CD4-positive, alpha-beta T cell treated with Interleukin-15 for 1 hour (primary cell): ENCODE measurements around the gene COPE.
A peak's percentile ranks its signal among the peaks of the same experiment; 100 is the strongest.

Experiments used
- DNase-seq: peaks from one replicate; pipeline ENCODE4 v3.0.0-alpha.2; 2020

COPE gene

GRCh38 chr19:18889949-18890745 lies 29.0 kb downstream of the COPE start:
- no peak for DNase-seq

DNA sequence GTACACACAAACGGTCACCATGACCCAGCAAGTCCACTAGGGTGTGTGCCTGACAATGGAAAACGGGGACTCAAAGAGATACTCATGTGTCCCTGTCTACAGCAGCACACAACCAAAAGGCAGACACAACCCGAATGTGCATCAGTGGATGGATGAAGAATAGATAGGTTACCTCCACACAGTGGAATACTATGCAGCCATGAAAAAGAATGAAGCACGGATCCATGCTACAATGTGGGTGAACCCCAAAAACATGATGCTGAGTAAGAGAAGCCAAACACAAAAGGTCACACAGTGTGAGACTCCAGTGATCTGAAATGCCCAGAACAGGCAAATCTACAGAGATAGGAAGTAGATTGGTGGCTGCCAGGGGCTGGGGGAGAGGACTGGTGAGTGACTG lies 32.2 kb downstream of the COPE start:
- no peak for DNase-seq

DNA sequence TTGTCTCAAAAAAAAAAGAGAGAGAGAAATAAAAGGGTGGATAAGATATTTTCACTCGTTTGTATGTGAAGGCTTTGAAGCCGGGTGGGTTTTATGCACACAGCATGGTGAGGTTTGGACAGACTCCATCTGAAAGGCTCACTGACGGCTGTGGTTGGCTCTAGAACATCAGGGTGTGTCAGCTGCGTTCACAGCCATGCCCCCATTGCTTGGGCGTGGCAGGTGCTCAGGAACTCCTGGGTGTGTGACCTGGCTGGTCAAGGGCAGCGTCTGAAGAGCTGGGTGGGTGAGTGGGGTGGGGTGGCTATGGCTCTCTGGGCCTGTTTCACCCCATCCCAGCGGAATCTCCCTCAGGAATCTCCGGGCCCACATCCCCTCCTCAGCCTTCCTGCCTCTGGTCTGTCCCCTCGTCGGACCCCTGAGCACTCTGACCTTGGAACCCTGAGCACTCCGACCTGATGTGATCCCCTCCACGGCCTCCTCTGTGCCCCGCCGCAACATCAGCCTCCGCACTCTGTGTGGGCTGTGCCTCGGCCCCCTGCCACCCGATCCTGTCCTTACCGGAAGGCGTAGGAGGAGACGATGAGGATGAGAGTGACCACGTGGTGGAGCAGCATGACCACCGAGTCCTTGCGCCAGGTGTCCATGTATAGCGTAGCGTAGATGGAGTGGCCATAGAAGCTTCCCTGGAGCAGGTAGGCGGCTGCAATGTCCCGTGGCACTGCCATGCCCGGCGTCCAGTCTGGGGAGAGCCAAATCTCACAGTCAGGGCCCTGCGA lies 35.5 kb downstream of the COPE start:
- no peak for DNase-seq

GRCh38 chr19:18881491-18881890 lies 37.7 kb downstream of the COPE start:
- DNase-seq, result no peak

DNA sequence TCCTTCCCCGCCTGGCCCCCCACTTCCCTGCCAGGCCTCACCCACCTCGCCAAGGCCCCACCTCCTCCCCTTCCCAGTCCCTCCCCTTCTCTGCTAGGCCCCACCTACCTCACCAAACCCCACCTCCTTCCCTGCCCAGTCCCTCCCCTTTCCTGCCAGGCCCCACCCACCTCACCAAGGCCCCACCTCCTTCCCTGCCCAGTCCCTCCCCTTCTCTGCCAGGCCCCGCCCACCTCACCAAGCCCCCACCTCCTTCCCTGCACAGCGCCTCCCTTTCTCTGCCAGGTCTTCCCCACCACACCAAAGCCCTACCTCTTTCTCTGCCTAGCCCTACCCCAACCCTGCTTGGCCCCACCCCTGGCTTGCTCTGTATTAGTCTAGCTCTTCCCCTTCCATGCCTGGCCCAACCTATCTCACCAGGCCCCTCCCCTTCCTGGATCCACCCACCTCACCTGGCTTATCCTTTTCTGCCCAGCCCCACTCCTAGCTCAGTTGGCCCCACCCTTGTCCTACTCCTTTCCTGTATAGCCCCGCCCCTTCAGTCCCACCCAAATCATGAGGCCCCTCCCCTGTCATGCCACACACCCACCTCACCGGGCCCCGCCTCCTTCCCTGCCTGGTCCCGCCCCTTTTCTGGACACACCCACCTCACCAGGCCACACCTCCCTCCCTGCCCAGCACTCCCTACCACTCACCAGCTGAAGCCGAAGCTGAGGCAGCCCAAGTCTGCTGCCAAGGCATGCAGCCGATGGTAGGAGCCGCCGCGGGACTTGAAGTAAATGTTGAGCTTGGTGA lies 39.4 kb downstream of the COPE start:
- peak; percentile 31 for DNase-seq

DNA sequence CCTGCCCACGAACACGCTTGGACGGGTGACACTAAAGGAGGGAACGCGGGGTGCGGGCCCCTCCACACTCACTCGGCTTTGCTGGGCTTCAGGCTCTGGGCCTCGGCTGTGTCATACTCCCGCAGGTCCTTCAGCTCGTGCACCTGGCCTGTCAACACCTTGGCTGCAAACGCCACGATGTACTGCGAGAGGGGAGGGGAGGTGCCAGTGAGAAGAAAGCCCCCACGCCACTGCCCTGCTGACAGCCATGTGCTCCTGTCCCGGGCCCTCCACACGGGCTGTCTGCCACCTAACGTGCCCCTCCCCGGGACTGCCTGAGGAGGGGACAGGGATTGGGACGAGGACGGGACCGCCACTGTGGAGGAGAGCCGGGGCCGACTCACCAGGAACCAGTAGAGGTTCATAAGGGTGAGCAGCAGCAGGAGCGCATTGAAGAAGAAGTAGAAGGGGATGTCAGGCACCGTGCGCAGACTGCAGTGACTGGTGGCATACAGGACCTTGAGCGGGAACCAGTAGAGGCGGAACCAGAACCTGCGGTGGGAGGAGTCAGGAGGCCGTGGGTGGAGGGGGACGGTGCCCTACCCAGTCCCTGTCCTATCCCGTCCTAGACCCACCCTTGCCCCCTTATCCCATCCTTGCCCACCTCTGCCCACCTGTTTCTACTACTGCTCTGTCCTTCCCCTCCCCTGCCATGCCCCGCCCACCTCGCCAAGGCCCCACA lies 40.2 kb downstream of the COPE start:
- DNase-seq, result no peak

- DNase-seq, result no peak
Observed at GRCh38 chr19:18878058-18878797, 41.0 kb downstream of the COPE start.

DNA sequence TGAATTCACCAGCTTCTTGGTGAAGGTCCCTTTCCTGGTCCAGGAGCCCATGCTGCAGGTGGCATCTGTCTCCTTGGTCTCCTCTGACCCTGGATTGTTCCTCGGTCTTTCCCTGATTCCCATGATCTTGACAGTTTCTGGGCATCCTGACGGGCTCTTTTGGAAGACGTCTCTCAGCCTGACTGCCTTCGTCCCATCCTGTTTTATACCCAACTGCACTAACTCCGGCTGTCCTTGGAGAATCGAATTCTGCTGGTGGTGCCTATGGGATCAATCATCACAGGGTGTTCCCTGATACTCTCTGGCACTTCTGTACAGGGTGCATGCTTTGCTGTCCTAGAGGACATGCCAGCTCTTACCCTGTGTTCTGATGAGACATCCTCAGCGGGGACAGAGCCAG lies 42.3 kb downstream of the COPE start:
- no peak for DNase-seq

- DNase-seq, result no peak
Observed at GRCh38 chr19:18875726-18876125, 43.5 kb downstream of the COPE start.

DNA sequence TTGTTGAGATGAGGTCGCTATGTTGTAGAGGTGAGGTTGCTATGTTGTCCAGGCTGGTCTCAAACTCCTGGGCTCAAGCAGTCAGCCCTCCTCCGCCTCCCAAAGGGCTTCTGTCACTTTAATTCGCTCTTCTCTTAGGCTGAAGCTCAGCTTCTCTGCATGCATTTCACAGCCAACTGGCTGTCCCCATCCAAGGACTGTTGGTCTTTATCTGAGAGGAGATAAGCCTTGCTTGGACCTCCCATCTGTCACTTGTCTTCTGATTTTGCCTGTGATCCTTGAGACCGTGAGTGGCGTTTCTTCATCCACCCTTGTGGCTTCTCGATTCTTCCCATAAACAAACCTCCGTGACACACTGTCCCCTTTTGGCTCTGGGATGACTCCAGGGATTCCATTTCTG lies 47.6 kb downstream of the COPE start:
- no peak for DNase-seq

DNA sequence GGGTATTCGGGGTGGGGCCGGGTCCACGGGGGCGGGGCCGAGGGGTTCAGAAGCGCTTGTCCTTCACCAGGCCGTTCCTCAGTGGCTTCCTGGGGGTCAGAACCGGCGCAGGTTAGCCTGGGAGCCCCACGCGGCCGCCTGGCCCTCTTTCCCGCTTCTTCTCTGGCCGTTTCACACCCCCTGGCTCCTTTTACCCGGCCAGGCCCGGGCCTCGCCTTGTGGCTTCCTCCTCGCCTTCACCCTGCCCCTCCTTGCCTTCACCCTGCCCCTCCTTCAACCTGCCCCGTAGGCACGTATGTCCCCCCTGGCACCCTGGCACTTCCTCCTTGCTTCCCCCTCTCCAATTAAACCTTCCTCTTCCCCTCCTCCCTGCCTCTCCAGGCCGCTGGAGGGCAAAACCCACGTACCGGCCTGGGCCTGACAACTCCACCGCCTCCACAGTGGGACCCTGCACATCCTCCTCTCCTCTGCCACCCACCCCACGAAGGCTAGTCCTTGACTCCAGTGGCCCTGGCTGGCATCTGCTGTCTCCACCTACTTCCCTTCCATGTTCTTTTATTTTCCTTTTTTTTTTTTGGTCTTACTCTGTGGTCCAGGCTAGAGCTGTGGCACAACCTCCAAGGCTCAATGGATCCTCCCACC lies 48.5 kb downstream of the COPE start:
- DNase-seq, result no peak

DNA sequence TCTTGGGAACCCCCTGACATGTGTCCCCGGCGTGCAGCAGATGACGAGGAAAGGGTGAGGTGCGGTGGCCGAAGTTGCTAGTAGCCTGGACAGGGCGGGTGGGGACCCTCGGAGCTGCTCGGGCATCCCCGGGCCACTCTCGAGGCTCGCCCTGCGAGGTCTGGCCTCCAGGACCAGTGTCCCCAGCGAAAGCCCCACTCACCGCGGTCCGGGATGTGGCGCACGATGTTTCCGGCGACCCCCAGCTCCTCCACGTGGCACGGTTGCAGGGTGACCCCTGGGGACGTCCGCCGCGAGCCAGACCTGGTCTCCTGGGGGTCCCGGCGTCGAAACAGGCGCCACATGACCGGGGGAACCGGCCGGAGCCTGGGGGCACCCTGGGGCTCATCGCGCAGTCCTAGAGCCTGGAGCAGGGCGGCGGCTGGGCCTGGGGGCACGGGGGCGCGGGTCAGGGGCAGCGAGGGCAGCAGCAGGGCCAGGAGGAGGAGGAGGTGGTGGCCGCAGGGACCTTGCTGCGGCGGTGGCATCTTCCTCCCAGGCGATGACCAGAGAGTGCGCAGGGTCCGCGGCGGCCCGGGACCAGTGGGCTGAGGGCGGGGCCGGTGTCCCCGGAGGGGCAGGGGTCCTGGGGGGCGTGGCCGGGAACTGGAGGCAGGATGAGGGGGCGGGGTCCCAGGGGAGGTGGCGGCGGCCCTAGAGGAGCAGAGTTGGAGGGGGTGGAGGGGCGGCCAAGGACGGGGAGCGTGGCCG lies 49.2 kb downstream of the COPE start:
- no peak for DNase-seq

DNA sequence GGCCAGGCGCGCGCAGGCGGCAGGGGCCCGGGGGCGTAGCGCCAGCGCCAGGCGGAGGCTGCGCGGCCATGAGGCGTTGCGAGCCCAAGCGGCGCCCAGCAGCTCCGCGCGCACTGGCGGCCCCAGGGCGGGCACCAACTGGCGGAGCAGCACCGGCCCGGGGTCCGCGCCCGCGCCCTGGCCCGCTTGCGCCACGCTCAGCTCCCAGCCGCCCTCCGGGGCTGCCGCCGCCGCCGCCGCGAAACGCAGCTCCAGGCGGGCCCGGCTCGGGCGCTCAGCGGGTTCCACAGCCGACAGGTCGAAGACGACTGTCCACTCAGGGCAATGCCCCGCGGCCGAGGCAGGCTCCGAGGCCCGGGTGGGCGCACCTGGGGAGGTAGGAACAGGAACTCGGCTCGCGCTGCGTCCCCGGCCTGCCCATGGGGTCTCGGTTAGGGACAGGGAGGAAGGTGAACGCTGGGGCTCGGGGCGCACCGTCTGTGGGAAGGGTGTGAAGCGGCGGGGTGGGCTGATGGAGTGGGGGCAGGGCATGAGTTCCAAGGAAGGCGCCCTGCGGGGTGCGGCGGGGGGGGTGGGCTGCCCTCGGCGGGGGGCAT lies 50.1 kb downstream of the COPE start:
- DNase-seq, result no peak

GRCh38 chr19:18868380-18869022 lies 50.7 kb downstream of the COPE start:
- no peak for DNase-seq

- DNase-seq, result no peak
Observed at GRCh38 chr19:18867751-18868150, 51.4 kb downstream of the COPE start.

DNA sequence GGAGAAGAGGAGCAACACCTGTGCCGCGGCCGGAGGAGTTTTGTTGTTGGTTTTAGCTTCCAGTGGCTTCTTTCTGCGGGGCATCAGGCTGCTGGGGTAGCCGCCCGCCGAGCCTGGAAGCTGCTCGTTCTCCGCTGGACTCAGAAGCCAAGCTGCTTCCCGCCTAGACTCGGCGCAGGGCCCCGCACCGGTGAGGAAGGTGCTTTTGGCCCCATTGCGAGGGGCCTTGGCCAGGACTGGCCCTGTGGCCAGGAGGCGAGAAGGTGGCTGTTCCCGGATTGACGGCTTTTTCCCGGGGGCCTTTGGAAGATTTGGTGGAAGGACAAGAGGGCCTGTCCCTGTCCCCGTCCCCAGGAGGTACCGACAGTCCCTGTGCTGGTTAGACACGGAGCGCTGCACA lies 52.0 kb downstream of the COPE start:
- no peak for DNase-seq

DNA sequence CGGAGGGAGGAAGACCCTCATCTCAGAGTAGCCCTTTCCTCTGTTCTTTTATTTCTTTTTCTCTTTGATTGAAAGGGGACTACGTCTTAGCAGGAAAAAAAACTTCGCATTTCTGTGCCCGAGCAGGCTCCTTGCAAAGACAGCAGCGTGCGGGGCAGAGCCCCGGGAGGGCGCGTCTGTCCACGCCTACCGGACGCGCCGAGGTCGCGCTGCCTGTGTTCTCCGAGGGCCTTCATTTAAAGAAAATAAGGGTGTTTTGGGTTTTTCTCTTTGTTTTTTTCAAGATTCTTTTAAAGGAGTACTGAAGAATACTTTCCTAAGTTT lies 52.4 kb downstream of the COPE start:
- no peak for DNase-seq

GRCh38 chr19:18865973-18866799 lies 53.0 kb downstream of the COPE start:
- peak; percentile 43 for DNase-seq
